ENCODE results near the gene SPON1. TPM values are rescaled to one million over a fixed set of nuclear protein-coding genes. Genes with fewer than 3 reads are reported as not detected.

Gene SPON1
- total RNA-seq, 1 donor from 2014 or later, result 13.2 TPM

DNA sequence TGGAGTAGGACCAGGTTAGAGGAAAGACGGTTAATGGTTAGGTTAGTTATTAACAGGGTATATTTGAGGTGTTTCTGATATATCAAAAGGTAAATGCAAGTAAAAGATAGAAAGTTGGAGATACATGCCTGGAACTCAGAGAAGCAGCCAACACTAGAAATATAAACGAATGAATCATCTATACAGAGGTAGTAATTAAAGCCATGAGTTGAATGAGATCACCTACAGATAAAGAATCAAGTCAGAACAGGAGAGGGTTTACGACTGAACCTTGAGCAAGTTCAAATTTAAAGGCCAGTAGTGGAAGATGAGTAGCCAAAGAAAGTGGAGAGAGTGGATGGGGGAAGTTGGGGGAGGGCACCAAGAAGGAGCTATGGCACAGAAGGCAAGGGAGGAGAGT lies 73.9 kb downstream of the SPON1 start:
- no peak overlapping the region for H3K4me3 Mint-ChIP-seq
- no peak overlapping the region for H3K27ac Mint-ChIP-seq (ENCODE audit: unreplicated experiment)
- H3K36me3 Mint-ChIP-seq (ENCODE audit: low read depth), result no peaks in the 10 kb centered on the region
- DNase-seq (ENCODE audit: low read depth, low spot score), result no peak
- H3K4me1 Mint-ChIP-seq, result no peaks in the 10 kb centered on the region
- H3K9me3 Mint-ChIP-seq, result no peaks in the 10 kb centered on the region
- H3K27me3 Mint-ChIP-seq (ENCODE audit: low read depth), result peaks cover 15% of the 10 kb centered on the region
- TF ChIP-seq, protein P1, sequence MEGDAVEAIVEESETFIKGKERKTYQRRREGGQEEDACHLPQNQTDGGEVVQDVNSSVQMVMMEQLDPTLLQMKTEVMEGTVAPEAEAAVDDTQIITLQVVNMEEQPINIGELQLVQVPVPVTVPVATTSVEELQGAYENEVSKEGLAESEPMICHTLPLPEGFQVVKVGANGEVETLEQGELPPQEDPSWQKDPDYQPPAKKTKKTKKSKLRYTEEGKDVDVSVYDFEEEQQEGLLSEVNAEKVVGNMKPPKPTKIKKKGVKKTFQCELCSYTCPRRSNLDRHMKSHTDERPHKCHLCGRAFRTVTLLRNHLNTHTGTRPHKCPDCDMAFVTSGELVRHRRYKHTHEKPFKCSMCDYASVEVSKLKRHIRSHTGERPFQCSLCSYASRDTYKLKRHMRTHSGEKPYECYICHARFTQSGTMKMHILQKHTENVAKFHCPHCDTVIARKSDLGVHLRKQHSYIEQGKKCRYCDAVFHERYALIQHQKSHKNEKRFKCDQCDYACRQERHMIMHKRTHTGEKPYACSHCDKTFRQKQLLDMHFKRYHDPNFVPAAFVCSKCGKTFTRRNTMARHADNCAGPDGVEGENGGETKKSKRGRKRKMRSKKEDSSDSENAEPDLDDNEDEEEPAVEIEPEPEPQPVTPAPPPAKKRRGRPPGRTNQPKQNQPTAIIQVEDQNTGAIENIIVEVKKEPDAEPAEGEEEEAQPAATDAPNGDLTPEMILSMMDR (conservative IDR thresholded peaks at IDR 0.05), result no peak

DNA sequence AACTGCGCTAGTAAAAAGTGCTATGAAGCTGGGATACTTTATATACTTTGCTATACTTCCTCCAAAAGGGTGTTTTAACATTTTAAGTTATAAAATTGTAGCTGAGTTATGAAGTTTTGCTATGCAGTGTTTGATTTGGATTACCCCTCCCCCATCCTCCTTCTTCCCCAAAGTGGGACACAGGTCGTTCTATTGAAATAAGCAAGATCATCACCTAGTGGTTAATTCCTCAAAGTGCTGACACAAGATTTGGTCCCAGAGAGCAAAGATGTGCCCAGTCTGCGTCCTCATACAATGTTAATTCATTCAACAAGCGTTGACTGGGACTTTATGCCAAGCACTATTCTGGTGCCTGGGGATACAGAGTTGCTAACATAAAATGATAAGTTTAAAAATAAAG lies 78.5 kb downstream of the SPON1 start:
- H3K4me1 Mint-ChIP-seq, result no peaks in the 10 kb centered on the region
- no peak for DNase-seq (ENCODE audit: low read depth, low spot score)

DNA sequence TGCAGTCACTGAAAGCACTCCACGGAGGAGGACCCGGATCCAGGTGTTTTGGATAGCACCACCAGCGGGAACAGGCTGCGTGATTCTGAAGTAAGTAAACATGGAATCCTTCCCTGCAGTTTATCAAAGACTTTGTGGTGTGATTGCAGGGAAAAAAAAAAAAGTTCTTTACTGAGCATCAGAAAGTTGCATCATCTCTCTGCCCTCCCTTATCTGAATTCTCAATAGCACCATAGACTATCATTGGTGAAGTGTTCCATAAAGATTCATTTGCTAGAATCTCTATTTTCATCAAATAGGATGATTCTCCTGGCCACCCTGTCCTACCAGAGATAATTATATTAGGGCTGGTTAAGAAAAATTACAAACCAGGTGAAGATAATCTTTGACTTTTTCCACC lies 79.0 kb downstream of the SPON1 start:
- no peak overlapping the region for H3K4me3 Mint-ChIP-seq
- no peaks in the 10 kb centered on the region for H3K36me3 Mint-ChIP-seq (ENCODE audit: low read depth)
- no peaks in the 10 kb centered on the region for H3K4me1 Mint-ChIP-seq
- peaks cover 8% of the 10 kb centered on the region for H3K27me3 Mint-ChIP-seq (ENCODE audit: low read depth)
- no peaks in the 10 kb centered on the region for H3K9me3 Mint-ChIP-seq
- H3K27ac Mint-ChIP-seq (ENCODE audit: unreplicated experiment), result no peak overlapping the region
- TF ChIP-seq, protein P1 (conservative IDR thresholded peaks at IDR 0.05), result no peak
- DNase-seq (ENCODE audit: low read depth, low spot score), result no peak

More for the DNA sequence above, 78.5 kb downstream of the SPON1 start:
- Mint-ChIP-seq H3K27me3 (ENCODE audit: low read depth) (peaks cover 8% of the 10 kb centered on the region), H3K4me3 (no peak overlapping the region), H3K27ac (ENCODE audit: unreplicated experiment) (no peak overlapping the region), H3K36me3 (ENCODE audit: low read depth) (no peaks in the 10 kb centered on the region), H3K9me3 (no peaks in the 10 kb centered on the region)
- TF ChIP-seq, protein P1 (conservative IDR thresholded peaks at IDR 0.05), result peak; percentile 20

DNA sequence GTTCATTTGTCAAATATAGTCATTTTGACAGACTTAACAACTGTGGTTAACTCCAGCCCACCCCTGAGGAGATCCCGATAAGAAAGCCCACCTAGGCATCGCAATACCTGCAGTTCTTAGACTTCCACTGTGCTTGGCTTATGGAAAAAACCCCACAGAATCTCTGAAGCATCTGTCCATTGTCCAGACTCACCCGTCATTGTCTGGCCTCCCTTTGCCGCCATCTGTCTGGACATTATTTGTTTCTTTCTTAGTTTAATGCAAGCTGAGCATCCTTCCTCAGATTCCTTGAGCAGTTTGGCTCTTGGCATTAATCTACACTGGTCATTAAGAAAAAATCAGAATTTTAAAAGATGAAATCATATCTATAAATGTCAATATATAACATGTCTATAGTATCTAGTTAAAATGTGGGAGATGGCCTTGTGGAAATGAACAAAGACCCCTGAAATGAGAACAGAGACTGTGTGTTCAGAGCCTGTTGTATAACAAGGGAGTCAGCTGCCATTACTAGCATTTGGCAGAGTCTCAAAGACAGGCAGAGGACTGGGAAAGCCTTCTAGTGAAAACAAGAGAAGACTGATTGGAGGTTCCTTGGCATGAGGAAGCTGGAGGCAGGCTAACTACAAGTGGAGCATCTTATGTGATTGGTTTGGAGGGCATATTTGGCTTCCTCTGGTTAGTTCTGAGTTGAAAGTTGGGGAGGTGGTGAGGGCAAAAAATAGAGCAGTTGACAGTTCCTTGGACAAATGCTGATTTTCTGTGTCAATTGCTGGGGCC lies 80.4 kb downstream of the SPON1 start:
- H3K27me3 Mint-ChIP-seq (ENCODE audit: low read depth), result peaks cover 12% of the 10 kb centered on the region
- H3K27ac Mint-ChIP-seq (ENCODE audit: unreplicated experiment), result peak overlapping the region; percentile 31
- no peaks in the 10 kb centered on the region for H3K9me3 Mint-ChIP-seq
- no peak overlapping the region for H3K4me3 Mint-ChIP-seq
- H3K36me3 Mint-ChIP-seq (ENCODE audit: low read depth), result no peaks in the 10 kb centered on the region
- TF ChIP-seq, protein P1 (conservative IDR thresholded peaks at IDR 0.05), result no peak
- DNase-seq (ENCODE audit: low read depth, low spot score), result no peak
- H3K4me1 Mint-ChIP-seq, result no peaks in the 10 kb centered on the region

DNA sequence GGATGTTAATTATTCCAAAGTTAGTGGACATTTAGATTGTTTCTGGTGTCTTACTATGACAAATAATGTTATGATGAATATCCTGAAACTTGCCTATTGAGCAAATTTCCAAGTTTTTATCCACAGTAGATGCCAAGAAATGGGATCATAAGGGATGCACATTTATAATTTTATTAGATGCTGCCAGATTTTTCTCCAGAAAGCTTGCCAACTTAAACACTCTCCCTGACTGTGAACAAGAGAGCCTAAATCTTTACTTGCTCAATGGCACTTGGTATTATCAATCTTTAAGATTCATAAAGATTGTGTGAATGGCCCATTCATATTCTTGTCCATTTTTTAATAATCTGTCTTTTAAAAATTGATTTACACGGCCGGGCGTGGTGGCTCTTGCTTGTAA lies 82.4 kb downstream of the SPON1 start:
- no peaks in the 10 kb centered on the region for H3K36me3 Mint-ChIP-seq (ENCODE audit: low read depth)
- H3K27ac Mint-ChIP-seq (ENCODE audit: unreplicated experiment), result no peak overlapping the region
- TF ChIP-seq, protein P1 (conservative IDR thresholded peaks at IDR 0.05), result no peak
- H3K4me3 Mint-ChIP-seq, result no peak overlapping the region
- no peak for DNase-seq (ENCODE audit: low read depth, low spot score)
- no peaks in the 10 kb centered on the region for H3K4me1 Mint-ChIP-seq
- H3K27me3 Mint-ChIP-seq (ENCODE audit: low read depth), result peaks cover 14% of the 10 kb centered on the region
- H3K9me3 Mint-ChIP-seq, result no peaks in the 10 kb centered on the region

Measured in neural crest cell (in vitro differentiated cells).